ENCODE measurements around the gene ARHGDIG.
A peak's percentile ranks its signal among the peaks of the same experiment; 100 is the strongest.
"Not testable (repeated sequence)": the region's sequence is repeated elsewhere in the genome, so short reads cannot be mapped to it uniquely, and the experiment has no call there.

The ARHGDIG gene

DNA sequence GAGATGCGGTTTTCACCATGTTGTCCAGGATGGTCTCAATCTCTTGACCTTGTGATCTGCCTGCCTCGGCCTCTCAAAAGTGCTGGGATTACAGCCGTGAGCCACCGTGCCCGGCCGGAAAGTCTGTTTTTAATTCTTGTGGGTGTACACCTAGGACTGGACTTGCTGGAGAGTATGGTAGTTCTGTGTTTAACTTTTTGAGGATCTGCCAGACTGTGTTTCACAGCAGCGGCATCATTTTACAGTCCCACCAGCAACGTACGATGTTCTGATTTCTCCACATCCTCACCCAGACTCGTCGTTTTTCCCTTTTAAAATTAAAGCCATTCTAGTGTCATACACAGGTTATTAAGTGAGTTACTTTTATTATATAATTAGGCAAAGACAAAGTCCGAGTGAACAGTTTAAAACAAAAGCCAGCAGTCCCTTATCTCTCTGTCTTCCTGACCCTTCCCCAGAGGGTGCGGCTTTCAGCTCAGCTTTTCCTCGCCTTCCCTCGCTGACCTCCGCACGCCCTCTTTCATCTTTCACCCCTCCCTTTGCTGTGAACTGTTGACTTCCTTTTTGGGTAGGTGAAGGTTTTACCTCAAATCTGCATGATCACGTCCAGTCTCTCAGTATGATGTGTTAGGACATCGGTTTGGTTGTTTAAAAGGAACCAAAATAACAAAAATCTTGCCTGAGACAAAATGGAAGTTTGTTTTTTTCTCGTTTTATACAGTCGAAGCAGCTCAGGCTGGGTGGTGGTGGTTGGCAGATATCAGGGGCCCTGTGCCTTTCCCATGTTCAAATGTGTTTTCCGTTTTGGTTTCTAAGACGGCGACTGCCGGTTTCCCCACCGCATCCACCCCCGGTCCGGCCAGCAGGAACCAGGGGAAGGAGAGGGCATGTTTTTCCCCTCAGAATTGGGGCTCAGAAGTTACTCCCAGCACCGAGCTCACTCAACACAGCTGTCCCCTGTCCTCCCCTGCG is 27.7 kb upstream of the ARHGDIG start:
- Mint-ChIP-seq H3K9me3 (no peaks in the 10 kb centered on the region), H3K27ac (peak overlapping the region; percentile 96), H3K36me3 (ENCODE audit: low read depth) (peaks cover 56% of the 10 kb centered on the region), H3K4me1 (peaks cover 24% of the 10 kb centered on the region), H3K27me3 (ENCODE audit: low read depth, poor library complexity) (no peaks in the 10 kb centered on the region), H3K4me3 (peak overlapping the region; percentile 29)
- no peak for DNase-seq
- TF ChIP-seq, protein P1, sequence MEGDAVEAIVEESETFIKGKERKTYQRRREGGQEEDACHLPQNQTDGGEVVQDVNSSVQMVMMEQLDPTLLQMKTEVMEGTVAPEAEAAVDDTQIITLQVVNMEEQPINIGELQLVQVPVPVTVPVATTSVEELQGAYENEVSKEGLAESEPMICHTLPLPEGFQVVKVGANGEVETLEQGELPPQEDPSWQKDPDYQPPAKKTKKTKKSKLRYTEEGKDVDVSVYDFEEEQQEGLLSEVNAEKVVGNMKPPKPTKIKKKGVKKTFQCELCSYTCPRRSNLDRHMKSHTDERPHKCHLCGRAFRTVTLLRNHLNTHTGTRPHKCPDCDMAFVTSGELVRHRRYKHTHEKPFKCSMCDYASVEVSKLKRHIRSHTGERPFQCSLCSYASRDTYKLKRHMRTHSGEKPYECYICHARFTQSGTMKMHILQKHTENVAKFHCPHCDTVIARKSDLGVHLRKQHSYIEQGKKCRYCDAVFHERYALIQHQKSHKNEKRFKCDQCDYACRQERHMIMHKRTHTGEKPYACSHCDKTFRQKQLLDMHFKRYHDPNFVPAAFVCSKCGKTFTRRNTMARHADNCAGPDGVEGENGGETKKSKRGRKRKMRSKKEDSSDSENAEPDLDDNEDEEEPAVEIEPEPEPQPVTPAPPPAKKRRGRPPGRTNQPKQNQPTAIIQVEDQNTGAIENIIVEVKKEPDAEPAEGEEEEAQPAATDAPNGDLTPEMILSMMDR (IDR thresholded peaks at IDR 0.05), result no peak

DNA sequence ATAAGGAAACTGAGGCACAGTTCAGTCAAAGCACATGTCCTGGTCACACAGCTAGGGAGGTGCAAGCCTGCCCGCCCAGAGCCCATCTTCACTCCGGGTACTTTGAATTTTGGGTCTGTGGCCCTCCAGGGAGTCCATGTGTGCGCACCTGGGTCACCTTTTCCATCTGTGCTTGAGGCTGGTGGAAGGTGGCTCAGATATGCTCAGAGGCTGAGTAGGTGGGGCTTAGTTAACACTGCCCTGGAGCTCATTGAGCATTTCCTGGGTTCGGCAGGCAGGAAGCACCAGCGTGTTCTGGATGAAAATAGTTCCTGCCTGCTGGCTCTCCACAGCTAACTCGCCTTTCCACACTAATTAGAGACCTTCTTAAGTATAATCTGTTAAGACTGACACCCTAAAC is 26.6 kb upstream of the ARHGDIG start:
- H3K4me1 Mint-ChIP-seq, result peaks cover 20% of the 10 kb centered on the region
- H3K27me3 Mint-ChIP-seq (ENCODE audit: low read depth, poor library complexity), result no peaks in the 10 kb centered on the region
- TF ChIP-seq, protein P1 (IDR thresholded peaks at IDR 0.05), result no peak
- no peak for DNase-seq
- no peaks in the 10 kb centered on the region for H3K9me3 Mint-ChIP-seq
- no peak overlapping the region for H3K4me3 Mint-ChIP-seq
- H3K36me3 Mint-ChIP-seq (ENCODE audit: low read depth), result peaks cover 56% of the 10 kb centered on the region
- no peak overlapping the region for H3K27ac Mint-ChIP-seq

DNA sequence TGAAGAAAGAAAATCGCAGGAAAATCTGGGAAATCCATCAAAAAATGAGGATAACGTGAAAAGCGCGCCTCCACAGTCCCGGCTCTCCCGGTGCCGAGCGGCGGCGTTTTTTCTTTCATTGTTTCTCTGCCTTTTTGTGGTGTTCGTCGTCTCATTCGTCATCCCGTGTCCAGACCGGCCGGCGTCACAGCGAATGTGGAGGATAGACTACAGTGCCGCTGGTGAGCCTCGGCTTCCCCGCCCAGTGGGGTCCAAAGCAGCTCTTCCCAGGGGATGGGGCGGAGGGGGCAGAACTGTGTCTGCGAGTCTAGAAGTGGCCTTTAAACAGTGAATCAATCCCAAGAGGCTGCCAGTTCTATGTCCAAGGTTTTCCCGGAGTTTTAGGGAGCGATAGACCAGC is 25.9 kb upstream of the ARHGDIG start:
- H3K36me3 Mint-ChIP-seq (ENCODE audit: low read depth), result peaks cover 62% of the 10 kb centered on the region
- H3K4me3 Mint-ChIP-seq, result no peak overlapping the region
- DNase-seq, result no peak
- TF ChIP-seq, protein P1 (IDR thresholded peaks at IDR 0.05), result no peak
- peaks cover 4% of the 10 kb centered on the region for H3K27me3 Mint-ChIP-seq (ENCODE audit: low read depth, poor library complexity)
- H3K4me1 Mint-ChIP-seq, result peaks cover 20% of the 10 kb centered on the region
- no peak overlapping the region for H3K27ac Mint-ChIP-seq
- H3K9me3 Mint-ChIP-seq, result no peaks in the 10 kb centered on the region

DNA sequence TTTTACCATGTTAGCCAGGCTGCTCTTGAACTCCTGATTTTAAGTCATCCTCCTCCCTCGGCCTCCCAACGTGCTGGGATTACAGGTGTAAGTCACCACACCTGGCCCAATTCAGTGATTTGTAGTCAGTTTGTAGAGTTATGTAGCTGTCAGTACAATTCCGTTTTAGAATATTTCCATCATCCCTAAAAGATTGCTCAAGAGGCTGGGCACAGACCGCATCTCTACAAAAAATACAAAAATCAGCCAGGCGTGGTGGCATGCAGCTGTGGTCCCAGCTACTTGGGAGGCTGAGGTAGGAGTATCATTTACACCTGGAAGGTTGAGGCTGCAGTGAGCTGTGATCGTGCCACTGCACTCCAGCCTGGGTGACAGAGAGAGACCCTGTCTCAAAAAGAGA is 25.2 kb upstream of the ARHGDIG start:
- H3K4me3 Mint-ChIP-seq, result no peak overlapping the region
- TF ChIP-seq, protein P1 (IDR thresholded peaks at IDR 0.05), result no peak
- DNase-seq, result no peak
- H3K27ac Mint-ChIP-seq, result no peak overlapping the region
- peaks cover 4% of the 10 kb centered on the region for H3K27me3 Mint-ChIP-seq (ENCODE audit: low read depth, poor library complexity)
- peaks cover 62% of the 10 kb centered on the region for H3K36me3 Mint-ChIP-seq (ENCODE audit: low read depth)
- H3K4me1 Mint-ChIP-seq, result peaks cover 17% of the 10 kb centered on the region
- H3K9me3 Mint-ChIP-seq, result no peaks in the 10 kb centered on the region

DNA sequence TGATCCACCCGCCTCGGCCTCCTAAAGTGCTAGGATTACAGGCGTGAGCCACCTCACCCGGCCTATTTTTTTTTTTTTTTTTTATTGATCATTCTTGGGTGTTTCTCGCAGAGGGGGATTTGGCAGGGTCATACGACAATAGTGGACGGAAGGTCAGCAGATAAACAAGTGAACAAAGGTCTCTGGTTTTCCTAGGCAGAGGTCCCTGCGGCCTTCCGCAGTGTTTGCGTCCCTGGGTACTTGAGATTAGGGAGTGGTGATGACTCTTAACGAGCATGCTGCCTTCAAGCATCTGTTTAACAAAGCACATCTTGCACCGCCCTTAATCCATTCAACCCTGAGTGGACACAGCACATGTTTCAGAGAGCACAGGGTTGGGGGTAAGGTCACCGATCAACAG is 22.3 kb upstream of the ARHGDIG start:
- H3K36me3 Mint-ChIP-seq (ENCODE audit: low read depth), result peaks cover 60% of the 10 kb centered on the region
- not testable (repeated sequence) for H3K27ac Mint-ChIP-seq; DNase-seq; H3K4me3 Mint-ChIP-seq; H3K27me3 Mint-ChIP-seq (ENCODE audit: low read depth, poor library complexity); H3K4me1 Mint-ChIP-seq; H3K9me3 Mint-ChIP-seq

DNA sequence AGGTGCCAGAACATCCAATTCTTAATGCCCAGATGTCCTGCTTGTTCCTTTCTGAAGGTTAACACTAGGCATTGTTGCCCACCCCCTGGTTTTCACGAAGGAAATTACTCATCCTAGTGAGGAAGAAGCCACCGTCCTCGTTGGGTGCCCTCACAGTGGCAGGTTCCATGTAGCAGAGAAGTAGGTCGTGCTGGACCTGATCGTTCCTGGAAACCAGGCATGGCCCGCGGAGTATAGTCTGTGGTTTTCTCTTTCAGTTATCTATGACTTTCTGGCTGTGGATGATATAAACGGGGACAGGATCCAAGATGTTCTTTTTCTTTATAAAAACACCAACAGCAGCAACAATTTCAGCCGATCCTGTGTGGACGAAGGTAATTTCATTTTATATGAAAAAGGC is 21.2 kb upstream of the ARHGDIG start:
- TF ChIP-seq, protein P1 (IDR thresholded peaks at IDR 0.05), result no peak
- Mint-ChIP-seq H3K4me3 (no peak overlapping the region), H3K36me3 (ENCODE audit: low read depth) (peaks cover 56% of the 10 kb centered on the region), H3K9me3 (no peaks in the 10 kb centered on the region), H3K27me3 (ENCODE audit: low read depth, poor library complexity) (peaks cover 4% of the 10 kb centered on the region), H3K4me1 (no peaks in the 10 kb centered on the region), H3K27ac (peak overlapping the region; percentile 22)
- DNase-seq, result no peak

Measured in nephron progenitor cell (in vitro differentiated cells).